HG03558 (cell line): ENCODE data around the gene CDC42BPB.

Source experiments
- ATAC-seq: cut with Tn5 transposase; IDR thresholded peaks from one replicate; pipeline ENCODE4 v1.9.1; 2021; ENCODE audit warnings: moderate number of reproducible peaks; ENCODE audit not compliant: unreplicated experiment; ENCODE audit errors: extremely low read depth

Gene CDC42BPB

DNA sequence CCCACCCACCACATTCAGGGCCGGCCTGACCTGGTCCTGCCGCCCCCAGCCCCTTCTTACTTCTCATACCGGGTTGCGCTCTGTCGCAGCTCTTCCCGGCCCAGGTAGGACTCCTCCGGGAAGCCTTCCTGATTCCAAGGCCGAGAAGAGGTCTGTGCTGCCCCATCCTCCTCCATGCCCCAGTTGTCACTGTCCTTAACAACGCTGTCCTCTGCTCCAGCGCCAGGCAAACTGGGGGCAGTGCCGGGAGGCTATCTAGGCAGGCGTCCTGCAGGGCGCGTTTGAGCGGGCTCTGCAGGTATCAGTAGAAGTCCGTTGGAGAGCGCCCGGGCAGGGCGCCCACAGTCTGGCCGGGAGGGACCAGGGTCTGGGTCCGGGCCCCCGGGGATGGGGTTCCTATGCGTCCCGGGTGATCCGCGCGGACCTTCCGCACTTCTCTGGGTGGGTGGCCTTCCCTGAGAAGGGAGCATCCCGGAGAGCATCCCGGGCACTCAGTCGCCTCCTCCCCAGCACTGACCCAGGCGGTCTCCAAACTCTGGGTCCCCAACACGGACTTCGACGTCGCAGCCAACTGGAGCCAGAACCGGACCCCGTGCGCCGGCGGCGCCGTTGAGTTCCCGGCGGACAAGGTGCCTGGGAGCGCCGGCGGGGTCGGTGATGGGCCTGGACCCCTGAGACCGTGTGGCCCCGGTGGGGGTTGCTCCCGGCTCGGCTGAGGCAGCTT, 134.0 kb downstream of the CDC42BPB start:
- no peak for ATAC-seq

DNA sequence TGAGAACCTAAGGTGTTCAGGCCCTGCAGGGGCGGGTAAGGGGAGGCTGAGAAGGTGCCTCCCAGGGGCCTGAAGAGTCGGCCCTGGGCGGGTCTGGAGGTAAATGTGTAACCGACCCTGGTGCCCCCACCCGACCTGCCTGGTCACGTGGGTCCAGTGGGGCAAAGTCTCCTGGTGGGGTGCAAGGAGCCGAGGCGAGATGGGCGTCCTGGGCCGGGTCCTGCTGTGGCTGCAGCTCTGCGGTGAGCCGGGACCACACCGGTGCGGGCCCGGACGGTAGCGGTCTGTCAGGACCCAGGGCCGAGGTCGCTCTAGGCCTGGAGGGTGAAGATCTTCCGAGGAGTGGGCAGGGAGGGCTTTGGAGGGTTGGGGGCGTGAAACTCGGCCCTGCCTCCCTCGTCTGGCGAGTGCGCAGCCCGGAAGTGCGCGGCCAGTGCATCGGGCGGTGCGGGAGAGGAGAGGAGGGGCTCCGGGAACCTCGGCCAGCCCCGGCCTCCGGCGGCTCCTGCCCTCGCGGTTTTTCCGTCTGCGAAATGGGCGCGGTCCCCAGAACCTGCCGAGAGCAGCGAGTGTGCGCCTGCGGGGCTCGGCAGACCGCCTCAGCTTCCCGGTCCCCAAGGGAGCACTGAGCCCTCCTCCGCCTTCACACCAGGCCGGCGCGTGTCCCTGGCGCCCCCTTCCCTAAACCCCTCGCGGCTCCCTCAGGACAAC, 134.7 kb downstream of the CDC42BPB start, which contains the start of gene AMN:
TSS of gene AMN (plus strand) at position 174 of the 711 bp plus-strand sequence. CDS start at position 200, 26 bp downstream.
- ATAC-seq = no peak

DNA sequence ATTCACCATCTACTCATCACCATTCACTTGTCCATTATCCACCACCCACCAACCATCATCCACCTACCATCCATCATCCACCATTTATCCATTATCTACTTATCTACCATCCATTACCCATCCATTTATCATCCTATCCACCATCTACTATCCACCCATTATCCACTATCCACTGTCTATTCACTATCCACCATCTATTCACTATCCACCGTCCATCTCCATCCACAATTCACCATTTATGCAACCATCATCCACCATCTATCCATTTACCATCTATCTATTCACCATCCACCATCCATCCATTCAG, 136.4 kb downstream of the CDC42BPB start:
- no peak for ATAC-seq

- no peak for ATAC-seq
Measured at GRCh38 chr14:102920273-102920997, 136.9 kb downstream of the CDC42BPB start.

- ATAC-seq = no peak
Measured at GRCh38 chr14:102918438-102918837, 138.9 kb downstream of the CDC42BPB start.

GRCh38 chr14:102917469-102918211, 139.7 kb downstream of the CDC42BPB start:
- no peak for ATAC-seq

DNA sequence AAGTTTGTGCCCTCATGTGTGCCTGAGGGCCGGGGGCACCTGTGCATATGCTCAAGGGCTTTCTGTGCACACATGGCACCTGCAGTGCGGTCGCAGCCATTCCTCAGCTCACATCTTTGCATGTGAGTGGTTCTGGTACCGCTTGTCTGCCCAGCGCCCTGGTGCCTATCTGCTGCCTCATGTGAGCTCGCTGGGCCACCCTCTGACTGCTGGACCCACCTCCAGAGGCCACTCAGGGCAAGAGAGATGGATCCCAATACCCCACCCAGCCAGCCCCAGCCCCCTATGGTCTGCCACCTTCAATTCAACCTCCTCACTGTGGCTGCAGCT, 140.3 kb downstream of the CDC42BPB start:
- ATAC-seq = no peak

DNA sequence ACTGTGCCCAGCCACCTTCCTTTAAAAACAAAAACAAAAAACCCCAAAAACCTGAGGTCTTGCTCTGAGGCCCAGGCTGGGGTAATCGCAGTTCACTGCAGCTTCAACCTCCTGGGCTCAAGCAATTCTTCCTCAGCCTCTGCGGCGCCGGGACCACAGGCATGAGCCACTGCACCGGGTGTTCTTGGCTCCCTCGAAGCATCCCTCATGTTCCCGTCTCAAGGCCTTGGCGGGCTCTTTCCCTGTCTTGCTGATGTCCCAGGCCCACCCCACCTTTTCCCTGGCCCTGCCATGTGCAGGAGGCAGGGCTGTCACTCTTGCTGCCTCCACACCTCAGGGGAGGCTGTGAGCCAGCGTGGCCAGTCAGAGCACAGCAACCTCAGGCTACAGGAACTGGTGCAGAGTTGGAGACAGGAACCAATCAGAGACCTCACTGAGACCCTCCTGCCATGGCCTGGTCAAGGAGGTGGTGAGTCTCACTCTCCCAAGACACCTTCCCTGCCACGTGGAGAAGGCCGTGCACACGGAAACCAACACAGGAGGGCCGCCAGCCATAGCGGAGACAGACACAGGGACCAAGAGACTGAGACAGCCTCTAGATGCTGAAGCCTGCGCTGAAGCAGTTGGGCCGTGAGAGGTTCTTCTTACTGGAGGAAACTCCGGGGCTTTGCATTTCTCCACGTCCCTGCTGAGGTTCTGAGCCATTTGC, 140.8 kb downstream of the CDC42BPB start:
- ATAC-seq = no peak

GRCh38 chr14:102915292-102916110, 141.8 kb downstream of the CDC42BPB start:
- ATAC-seq = no peak

DNA sequence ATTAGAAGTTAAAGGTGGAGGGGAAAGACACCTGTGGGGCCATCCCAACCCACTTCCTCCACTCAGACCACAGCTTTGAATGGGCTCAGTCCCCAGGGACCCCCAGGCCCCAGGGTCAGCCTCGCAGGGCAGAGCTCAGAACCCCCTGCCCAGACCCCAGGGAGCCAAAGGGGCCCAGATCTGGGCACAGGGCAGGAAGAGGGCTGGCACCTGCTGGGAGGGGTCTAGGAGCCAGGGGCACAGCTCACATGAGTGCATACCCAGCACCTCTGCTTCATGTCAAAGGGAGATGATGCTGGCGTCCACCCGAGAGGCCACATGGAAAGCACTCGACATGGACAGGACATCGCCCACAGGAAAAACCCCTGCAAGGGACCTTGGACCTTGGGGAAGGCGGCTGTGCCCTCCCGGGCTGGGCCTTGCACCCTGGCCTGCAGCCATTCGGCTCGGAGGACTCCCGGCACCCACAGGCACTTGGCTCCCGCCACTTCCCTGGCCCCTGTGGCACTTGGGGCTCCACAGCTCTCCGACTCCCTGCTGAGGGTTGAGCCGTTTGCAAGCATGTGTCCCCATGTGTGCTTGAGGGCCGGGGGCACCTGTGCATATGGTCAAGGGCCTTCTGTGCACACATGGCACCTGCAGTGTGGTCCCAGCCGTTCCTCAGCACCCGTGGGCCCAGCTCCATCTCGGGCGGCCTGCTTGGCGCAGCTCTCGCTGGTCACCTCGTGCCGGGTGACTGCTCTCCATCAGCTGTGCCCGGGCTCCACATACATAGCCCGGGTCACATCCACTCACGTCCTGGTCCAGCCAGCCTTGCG, 142.7 kb downstream of the CDC42BPB start:
- ATAC-seq = no peak

- no peak for ATAC-seq
Measured at GRCh38 chr14:102913341-102914211, 143.8 kb downstream of the CDC42BPB start.

- no peak for ATAC-seq
Measured at GRCh38 chr14:102911991-102912761, 145.2 kb downstream of the CDC42BPB start.

DNA sequence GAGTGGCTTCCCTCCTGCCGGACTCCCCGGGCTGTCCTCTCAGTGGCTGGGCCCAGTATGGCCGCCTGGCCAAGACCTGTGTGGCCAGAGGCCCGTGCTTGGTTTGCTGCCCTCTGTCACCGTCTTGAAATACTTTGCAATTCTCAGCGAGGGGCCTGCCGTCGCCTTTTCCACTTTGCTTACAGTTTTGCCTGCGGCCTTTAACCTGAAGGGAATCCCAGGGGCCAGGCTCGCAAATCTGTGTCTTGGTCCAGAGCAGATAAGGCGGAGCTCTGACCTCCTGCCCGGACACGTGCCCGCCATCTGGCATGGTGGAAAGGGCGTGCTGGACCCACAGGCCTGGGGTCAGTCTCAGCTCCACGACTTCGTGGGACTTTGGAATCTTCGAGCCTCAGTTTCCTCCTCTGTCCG, 145.8 kb downstream of the CDC42BPB start:
- ATAC-seq = no peak

DNA sequence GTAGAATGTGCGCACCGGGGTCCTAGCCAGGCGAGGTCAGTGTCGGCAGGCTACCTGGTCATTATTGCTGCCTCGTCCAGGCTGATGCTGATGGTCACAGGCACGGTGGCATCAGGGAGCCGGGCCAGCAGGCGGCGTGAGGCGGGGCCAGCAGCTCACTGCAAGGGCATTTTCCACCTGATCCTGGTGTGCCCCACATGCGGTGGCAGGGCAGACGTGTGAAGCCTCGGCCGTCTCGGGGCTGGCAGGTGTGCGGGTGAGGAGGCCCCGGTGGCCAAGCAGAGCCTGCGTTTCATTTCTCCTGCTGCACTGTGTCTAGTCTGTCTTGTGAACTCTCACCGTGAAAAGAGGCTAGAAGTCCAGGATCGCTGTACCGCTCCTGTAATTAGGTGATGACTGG, 146.9 kb downstream of the CDC42BPB start:
- ATAC-seq = no peak

DNA sequence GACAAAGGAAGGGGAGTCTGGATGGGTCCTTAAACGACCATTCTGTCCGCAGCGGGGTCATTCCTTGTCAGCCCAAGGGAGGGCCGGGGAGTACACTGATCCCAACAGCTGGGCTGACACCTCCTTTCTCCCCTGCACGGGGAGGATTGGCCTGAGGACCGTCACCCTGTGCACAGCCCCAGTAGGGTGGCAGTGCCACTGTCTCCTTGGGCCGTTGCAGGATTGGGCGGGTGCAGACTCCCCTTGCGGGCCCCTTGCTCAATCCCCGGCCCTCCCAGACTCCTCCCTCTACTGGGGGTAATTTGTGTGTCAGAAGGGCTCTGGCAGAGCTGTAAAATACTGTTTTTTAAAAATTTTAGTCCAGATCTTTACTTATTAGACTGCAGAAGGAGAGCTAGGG, 147.4 kb downstream of the CDC42BPB start:
- no peak for ATAC-seq

DNA sequence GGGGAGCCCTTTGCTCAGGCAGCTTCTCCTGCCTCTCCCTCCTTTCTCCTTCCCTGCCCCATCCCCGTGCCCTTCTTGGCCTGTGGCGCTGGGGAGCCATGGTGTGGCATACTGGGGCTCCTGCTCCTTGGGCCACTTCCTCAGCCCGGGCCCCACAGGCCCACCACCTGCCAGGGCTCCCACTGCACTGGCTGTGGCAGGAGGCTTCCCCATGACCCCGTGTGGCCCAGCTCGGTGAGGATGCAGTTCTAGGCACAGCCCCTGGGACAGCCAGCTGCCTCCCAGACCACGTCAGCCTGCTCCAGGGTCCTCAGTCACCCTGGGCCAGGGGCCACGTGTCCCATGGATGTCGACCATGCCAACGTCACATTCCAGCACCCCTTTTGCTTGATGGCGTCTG, 147.9 kb downstream of the CDC42BPB start:
- no peak for ATAC-seq
